GM21367 (cell line): ENCODE data around the gene BPNT1.
A peak's percentile ranks its signal among the peaks of the same experiment; 100 is the strongest.
"Not testable (repeated sequence)": the region's sequence is repeated elsewhere in the genome, so short reads cannot be mapped to it uniquely, and the experiment has no call there.

Source experiments
- ATAC-seq: cut with Tn5 transposase; IDR thresholded peaks from one replicate; pipeline ENCODE4 v1.9.1; 2021; ENCODE audit not compliant: unreplicated experiment

Gene BPNT1

GRCh38 chr1:220077887-220078286 lies 11.7 kb downstream of the BPNT1 start:
- ATAC-seq: no peak

GRCh38 chr1:220076861-220077762 lies 12.5 kb downstream of the BPNT1 start:
- ATAC-seq: no peak

GRCh38 chr1:220067269-220068204 lies 22.1 kb downstream of the BPNT1 start:
- no peak for ATAC-seq

- ATAC-seq: no peak
Observed at GRCh38 chr1:220062629-220063028, 27.0 kb downstream of the BPNT1 start.

- no peak for ATAC-seq
Observed at GRCh38 chr1:220060876-220061275, 28.7 kb downstream of the BPNT1 start.

GRCh38 chr1:220056374-220056773 lies 33.2 kb downstream of the BPNT1 start:
- ATAC-seq: no peak

- peak; percentile 98 for ATAC-seq
Observed at GRCh38 chr1:220046052-220046930, 43.3 kb downstream of the BPNT1 start, which contains the start of gene EPRS1. EPRS1 (minus strand) TSS chr1:220046505; CDS start chr1:220046388, 117 bp downstream.

- ATAC-seq: peak; percentile 24
Observed at GRCh38 chr1:220045356-220046051, 44.1 kb downstream of the BPNT1 start.

GRCh38 chr1:220044678-220045355 lies 44.8 kb downstream of the BPNT1 start:
- no peak for ATAC-seq

- ATAC-seq: no peak
Observed at GRCh38 chr1:220043646-220044045, 45.9 kb downstream of the BPNT1 start.

GRCh38 chr1:220040028-220040596 lies 49.5 kb downstream of the BPNT1 start:
- no peak for ATAC-seq

GRCh38 chr1:220038640-220039039 lies 50.9 kb downstream of the BPNT1 start:
- ATAC-seq: no peak

- ATAC-seq: not testable (repeated sequence)
Observed at GRCh38 chr1:220037810-220038209, 51.8 kb downstream of the BPNT1 start.

- ATAC-seq: no peak
Observed at GRCh38 chr1:220032911-220033310, 56.7 kb downstream of the BPNT1 start.

GRCh38 chr1:220031287-220031686 lies 58.3 kb downstream of the BPNT1 start:
- no peak for ATAC-seq

- no peak for ATAC-seq
Observed at GRCh38 chr1:220028346-220028895, 61.2 kb downstream of the BPNT1 start.

GRCh38 chr1:220019071-220019470 lies 70.5 kb downstream of the BPNT1 start:
- ATAC-seq: no peak

- ATAC-seq: peak; percentile 54
Observed at GRCh38 chr1:220013497-220013896, 76.1 kb downstream of the BPNT1 start.

GRCh38 chr1:220012259-220012658 lies 77.3 kb downstream of the BPNT1 start:
- ATAC-seq: no peak
